HepG2 (cell line): ENCODE results near the gene FOLR3.

ENCODE experiments used
- FOXA1 ChIP-seq, 2 experiments: fragments of 450-650 bp in 1 of 2; sonication (generic) in 1 of 2; formaldehyde crosslinking in 1 of 2; IDR thresholded peaks; 2 replicates each; pipeline versions ENCODE4 v1.4.0 to v1.6.1; 2016 to 2020; ENCODE audit warnings: missing genetic modification reagents in 1 of 2
- POLR2AphosphoS5 ChIP-seq: IDR thresholded peaks from 2 replicates; pipeline ENCODE4 v1.6.1; 2012; ENCODE audit warnings: low read depth, low read length
- THAP11 ChIP-seq: IDR thresholded peaks from 2 replicates; pipeline ENCODE4 v1.6.1; 2016; ENCODE audit warnings: missing biosample characterization, missing genetic modification reagents
- TF ChIP-seq, protein P1 (sequence below): sonication (generic); formaldehyde crosslinking; IDR thresholded peaks from 2 replicates; pipeline ENCODE4 v1.5.0; 2020; ENCODE audit warnings: mild to moderate bottlenecking, missing genetic modification reagents, moderate library complexity

DNA sequence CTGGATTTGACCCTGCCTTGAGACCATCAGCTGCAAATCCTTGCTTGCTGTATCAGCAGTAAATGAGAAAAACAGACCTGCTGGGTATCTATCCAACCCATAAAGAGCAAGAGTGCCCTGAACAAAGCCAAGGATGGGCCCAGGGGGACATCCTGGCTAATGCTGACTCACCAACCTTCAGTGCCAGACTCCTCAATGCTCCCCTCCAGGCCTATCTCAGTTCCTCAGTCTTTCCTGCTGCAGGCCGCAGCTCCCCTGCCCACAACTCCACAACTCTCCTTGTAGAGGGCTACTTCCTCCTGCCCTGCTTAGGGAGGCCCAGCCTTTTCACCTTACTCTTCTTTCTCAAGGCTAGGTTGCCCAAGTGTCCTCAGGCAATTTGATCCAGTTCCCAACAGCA lies 35.1 kb upstream of the FOLR3 start:
- TF ChIP-seq, protein P1, sequence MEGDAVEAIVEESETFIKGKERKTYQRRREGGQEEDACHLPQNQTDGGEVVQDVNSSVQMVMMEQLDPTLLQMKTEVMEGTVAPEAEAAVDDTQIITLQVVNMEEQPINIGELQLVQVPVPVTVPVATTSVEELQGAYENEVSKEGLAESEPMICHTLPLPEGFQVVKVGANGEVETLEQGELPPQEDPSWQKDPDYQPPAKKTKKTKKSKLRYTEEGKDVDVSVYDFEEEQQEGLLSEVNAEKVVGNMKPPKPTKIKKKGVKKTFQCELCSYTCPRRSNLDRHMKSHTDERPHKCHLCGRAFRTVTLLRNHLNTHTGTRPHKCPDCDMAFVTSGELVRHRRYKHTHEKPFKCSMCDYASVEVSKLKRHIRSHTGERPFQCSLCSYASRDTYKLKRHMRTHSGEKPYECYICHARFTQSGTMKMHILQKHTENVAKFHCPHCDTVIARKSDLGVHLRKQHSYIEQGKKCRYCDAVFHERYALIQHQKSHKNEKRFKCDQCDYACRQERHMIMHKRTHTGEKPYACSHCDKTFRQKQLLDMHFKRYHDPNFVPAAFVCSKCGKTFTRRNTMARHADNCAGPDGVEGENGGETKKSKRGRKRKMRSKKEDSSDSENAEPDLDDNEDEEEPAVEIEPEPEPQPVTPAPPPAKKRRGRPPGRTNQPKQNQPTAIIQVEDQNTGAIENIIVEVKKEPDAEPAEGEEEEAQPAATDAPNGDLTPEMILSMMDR (CRISPR knock-in tag), result no peak
- TF ChIP-seq THAP11 (CRISPR knock-in tag), result no peak
- no peak for TF ChIP-seq FOXA1 (IDR thresholded peaks at IDR 0.05)
- TF ChIP-seq FOXA1 (CRISPR knock-in tag; IDR thresholded peaks at IDR 0.05), result no peak
- TF ChIP-seq POLR2AphosphoS5, result no peak
